IPS-15b (cell line): ENCODE data around the gene ALOX5.
A peak's percentile ranks its signal among the peaks of the same experiment; 100 is the strongest.
"Not testable (repeated sequence)": the region's sequence is repeated elsewhere in the genome, so short reads cannot be mapped to it uniquely, and the experiment has no call there.

Experiments
- H3K27me3 ChIP-seq: one replicate; pipeline ENCODE4 v1.6.1; 2013; ENCODE audit warnings: low read length; ENCODE audit not compliant: control insufficient read depth, insufficient read depth
- H3K36me3 ChIP-seq: one replicate; pipeline ENCODE4 v1.6.1; 2013; ENCODE audit warnings: low read length; ENCODE audit not compliant: control insufficient read depth, insufficient read depth
- H3K4me1 ChIP-seq: one replicate; pipeline ENCODE4 v1.6.1; 2013; ENCODE audit warnings: mild to moderate bottlenecking, low read length; ENCODE audit not compliant: control insufficient read depth, insufficient read depth
- H3K4me3 ChIP-seq: one replicate; pipeline ENCODE4 v1.5.1; 2013; ENCODE audit warnings: low read depth, low read length
- H3K9ac ChIP-seq: one replicate; pipeline ENCODE4 v1.6.1; 2013; ENCODE audit warnings: low read depth, mild to moderate bottlenecking, low read length
- H3K9me3 ChIP-seq: one replicate; pipeline ENCODE4 v1.6.1; 2013; ENCODE audit warnings: mild to moderate bottlenecking, low read length; ENCODE audit not compliant: control insufficient read depth, insufficient read depth

Gene ALOX5

GRCh38 chr10:45410807-45411606 is 37.0 kb downstream of the ALOX5 start:
- peaks cover 9% of the 10 kb centered on the region for H3K4me1 ChIP-seq
- H3K27me3 ChIP-seq: no peaks in the 10 kb centered on the region
- H3K9ac ChIP-seq: no peak overlapping the region

GRCh38 chr10:45411607-45411940 is 37.6 kb downstream of the ALOX5 start:
- Histone ChIP-seq H3K9me3 (no peaks in the 10 kb centered on the region), H3K4me1 (peaks cover 9% of the 10 kb centered on the region), H3K4me3 (no peak overlapping the region), H3K36me3 (no peaks in the 10 kb centered on the region), H3K27me3 (no peaks in the 10 kb centered on the region), H3K9ac (no peak overlapping the region)

More at GRCh38 chr10:45410807-45411606, 37.0 kb downstream of the ALOX5 start:
- H3K9me3 ChIP-seq: no peaks in the 10 kb centered on the region
- H3K36me3 ChIP-seq: no peaks in the 10 kb centered on the region
- no peak overlapping the region for H3K4me3 ChIP-seq

- not testable (repeated sequence) for H3K4me3 ChIP-seq, H3K4me1 ChIP-seq, H3K36me3 ChIP-seq, H3K9ac ChIP-seq, H3K27me3 ChIP-seq, H3K9me3 ChIP-seq
These were observed 41.0 kb downstream of the ALOX5 start for GRCh38 chr10:45415062-45415461.

- Histone ChIP-seq H3K36me3 (no peaks in the 10 kb centered on the region), H3K27me3 (peaks cover 2% of the 10 kb centered on the region), H3K4me1 (no peaks in the 10 kb centered on the region), H3K9ac (no peak overlapping the region), H3K4me3 (no peak overlapping the region), H3K9me3 (no peaks in the 10 kb centered on the region)
These were observed 42.6 kb downstream of the ALOX5 start for GRCh38 chr10:45416603-45417002.

GRCh38 chr10:45417746-45418145 is 43.7 kb downstream of the ALOX5 start:
- Histone ChIP-seq H3K4me1 (no peaks in the 10 kb centered on the region), H3K27me3 (peaks cover 2% of the 10 kb centered on the region), H3K36me3 (no peaks in the 10 kb centered on the region)

GRCh38 chr10:45418417-45418848 is 44.4 kb downstream of the ALOX5 start:
- H3K9ac ChIP-seq: no peak overlapping the region
- H3K36me3 ChIP-seq: no peaks in the 10 kb centered on the region

More at GRCh38 chr10:45417746-45418145, 43.7 kb downstream of the ALOX5 start:
- Histone ChIP-seq H3K4me3 (no peak overlapping the region), H3K9me3 (no peaks in the 10 kb centered on the region), H3K9ac (no peak overlapping the region)

GRCh38 chr10:45418849-45419675 is 45.0 kb downstream of the ALOX5 start:
- H3K4me3 ChIP-seq: peak overlapping the region; percentile 63
- H3K36me3 ChIP-seq: no peaks in the 10 kb centered on the region
- no peaks in the 10 kb centered on the region for H3K4me1 ChIP-seq
- H3K9me3 ChIP-seq: no peaks in the 10 kb centered on the region
- peaks cover 2% of the 10 kb centered on the region for H3K27me3 ChIP-seq
- peak overlapping the region; percentile 63 for H3K9ac ChIP-seq

More at GRCh38 chr10:45418417-45418848, 44.4 kb downstream of the ALOX5 start:
- no peaks in the 10 kb centered on the region for H3K9me3 ChIP-seq
- peaks cover 2% of the 10 kb centered on the region for H3K27me3 ChIP-seq
- peak overlapping the region; percentile 63 for H3K4me3 ChIP-seq
- no peaks in the 10 kb centered on the region for H3K4me1 ChIP-seq

- no peaks in the 10 kb centered on the region for H3K4me1 ChIP-seq
- H3K36me3 ChIP-seq: no peaks in the 10 kb centered on the region
- H3K9me3 ChIP-seq: no peaks in the 10 kb centered on the region
- H3K4me3 ChIP-seq: peak overlapping the region; percentile 63
- peak overlapping the region; percentile 63 for H3K9ac ChIP-seq
- H3K27me3 ChIP-seq: peaks cover 2% of the 10 kb centered on the region
These were observed 45.6 kb downstream of the ALOX5 start for GRCh38 chr10:45419676-45420025.

- Histone ChIP-seq H3K27me3 (peaks cover 2% of the 10 kb centered on the region), H3K4me1 (no peaks in the 10 kb centered on the region), H3K4me3 (no peak overlapping the region), H3K9me3 (no peaks in the 10 kb centered on the region), H3K9ac (no peak overlapping the region), H3K36me3 (no peaks in the 10 kb centered on the region)
These were observed 46.6 kb downstream of the ALOX5 start for GRCh38 chr10:45420453-45421192.

- Histone ChIP-seq H3K4me3 (no peak overlapping the region), H3K27me3 (peaks cover 2% of the 10 kb centered on the region), H3K4me1 (no peaks in the 10 kb centered on the region), H3K9ac (no peak overlapping the region), H3K9me3 (no peaks in the 10 kb centered on the region), H3K36me3 (no peaks in the 10 kb centered on the region)
These were observed 47.4 kb downstream of the ALOX5 start for GRCh38 chr10:45421221-45422097.
